Endothelial cell of umbilical vein (primary cell): ENCODE measurements around the gene COQ9. TPM values are rescaled to one million over a fixed set of nuclear protein-coding genes. Genes with fewer than 3 reads are reported as not detected.

ENCODE experiments used
- BruUV-seq: library from RNA; stranded (reverse); fragments of 400-500 nt; replicated peaks from 2 replicates; lab custom pipeline; 2021; lab: Mats Ljungman, UMichigan
- CTCF ChIA-PET: fragments of 300-600, 350-600 bp; sonication (Branson Sonifier 250); formaldehyde crosslinking; loops from one replicate; lab custom pipeline; 2021; ENCODE audit warnings: antibody characterized with exemption, inconsistent platforms; lab: Charles Lee
- POLR2A ChIA-PET: fragments of 300-600, 350-600 bp; sonication (Branson Sonifier 250); formaldehyde crosslinking; loops from one replicate; lab custom pipeline; 2021; ENCODE audit warnings: antibody characterized with exemption, inconsistent platforms; lab: Charles Lee
- DNase-seq: peaks from one replicate; pipeline ENCODE4 v3.0.0-alpha.2; 2011; ENCODE audit warnings: low read depth, low spot score
- FAIRE-seq: peaks from 2 replicates; lab custom pipeline; 2011; peaks lifted over from hg19 to GRCh38; lab: Jason Lieb, UNC
- H2AFZ ChIP-seq: 2 replicates; pipeline ENCODE4 v1.6.0; 2012; ENCODE audit warnings: low read depth, low read length, control low read depth, inconsistent platforms
- H3K27ac ChIP-seq: 2 replicates; pipeline ENCODE4 v1.5.1; 2011; ENCODE audit warnings: low read depth, mild to moderate bottlenecking, control low read depth, low read length, moderate library complexity; ENCODE audit not compliant: insufficient read depth
- H3K27me3 ChIP-seq, 2 experiments: 2 replicates each; pipeline versions ENCODE4 v1.6.0 to v1.6.1; 2011; ENCODE audit warnings: low read length in 2 of 2, mixed read lengths in 1 of 2; ENCODE audit not compliant: control insufficient read depth in 2 of 2, insufficient read depth in 2 of 2
- H3K36me3 ChIP-seq, 2 experiments: 2 replicates in 1 of 2; 3 replicates in 1 of 2; pipeline ENCODE4 v1.5.1; 2011; ENCODE audit warnings: low read length in 2 of 2, mild to moderate bottlenecking in 1 of 2, moderate library complexity in 1 of 2; ENCODE audit not compliant: control insufficient read depth in 2 of 2, insufficient read depth in 2 of 2; ENCODE audit errors: extremely low read depth in 1 of 2
- H3K4me1 ChIP-seq: 3 replicates; pipeline ENCODE4 v1.5.1; 2011; ENCODE audit warnings: mild to moderate bottlenecking, low read length; ENCODE audit not compliant: control insufficient read depth, insufficient read depth; ENCODE audit errors: extremely low read depth
- H3K4me2 ChIP-seq: 2 replicates; pipeline ENCODE4 v1.6.1; 2011; ENCODE audit warnings: low read length, control low read depth, mixed read lengths; ENCODE audit not compliant: insufficient read depth
- H3K4me3 ChIP-seq, 3 experiments: fragments of 200-600 bp in 1 of 3; sonication (generic), shearing (Covaris generic) in 1 of 3; replicated peaks in 1 of 3; 2 replicates each; pipeline ENCODE4 v1.5.1; 2011 to 2016; ENCODE audit warnings: control low read depth in 3 of 3, low read length in 3 of 3, mild to moderate bottlenecking in 2 of 3, inconsistent platforms in 1 of 3, low read depth in 1 of 3, moderate library complexity in 1 of 3; ENCODE audit not compliant: insufficient read depth in 1 of 3
- H3K79me2 ChIP-seq: 2 replicates; pipeline ENCODE4 v1.6.0; 2012; ENCODE audit warnings: low read length, inconsistent platforms; ENCODE audit not compliant: control insufficient read depth, insufficient read depth
- H3K9ac ChIP-seq: replicated peaks from 2 replicates; pipeline ENCODE3; 2011; ENCODE audit warnings: low read length, control low read depth; ENCODE audit not compliant: insufficient read depth; ENCODE audit errors: extremely low read depth
- H3K9me1 ChIP-seq: replicated peaks from 3 replicates; pipeline ENCODE4 v1.6.0; 2011; ENCODE audit warnings: mild to moderate bottlenecking, low read length; ENCODE audit not compliant: control insufficient read depth, insufficient read depth; ENCODE audit errors: extremely low read depth
- H3K9me3 ChIP-seq: replicated peaks from 2 replicates; pipeline ENCODE4 v1.5.1; 2012; ENCODE audit warnings: low read length, inconsistent platforms; ENCODE audit not compliant: control insufficient read depth, insufficient read depth
- H4K20me1 ChIP-seq: replicated peaks from 2 replicates; pipeline ENCODE3; 2011; ENCODE audit warnings: mild to moderate bottlenecking, low read length; ENCODE audit not compliant: control insufficient read depth, insufficient read depth; ENCODE audit errors: extremely low read depth
- EZH2 ChIP-seq: IDR thresholded peaks from 2 replicates; pipeline ENCODE4 v1.6.1; 2012; ENCODE audit warnings: borderline replicate concordance, low read depth, mild to moderate bottlenecking, moderate library complexity, low read length, inconsistent platforms; ENCODE audit not compliant: severe bottlenecking
- FOS ChIP-seq: IDR thresholded peaks from 2 replicates; pipeline ENCODE4 v1.6.1; 2011; ENCODE audit warnings: mild to moderate bottlenecking, low read length, moderate library complexity, borderline replicate concordance; ENCODE audit not compliant: insufficient read depth
- GATA2 ChIP-seq: IDR thresholded peaks from 2 replicates; pipeline ENCODE4 v1.7.0; 2011; ENCODE audit warnings: low read depth, mild to moderate bottlenecking, moderate library complexity, mixed read lengths, low read length; ENCODE audit not compliant: insufficient read length, insufficient read depth
- JUN ChIP-seq: IDR thresholded peaks from 2 replicates; pipeline ENCODE4 v1.6.1; 2011; ENCODE audit warnings: borderline replicate concordance, low read depth; ENCODE audit not compliant: insufficient read length, insufficient read depth
- MYC ChIP-seq: IDR thresholded peaks from one replicate; pipeline ENCODE4 v1.6.1; 2011; ENCODE audit warnings: mild to moderate bottlenecking, low read depth, low read length
- POLR2A ChIP-seq: IDR thresholded peaks from 2 replicates; pipeline ENCODE4 v1.6.1; 2012; ENCODE audit warnings: low read depth, mild to moderate bottlenecking, control low read depth, low read length
- POLR2AphosphoS5 ChIP-seq: IDR thresholded peaks from 2 replicates; pipeline ENCODE4 v1.6.1; 2012; ENCODE audit warnings: low read depth, mild to moderate bottlenecking, control low read depth, low read length, moderate library complexity; ENCODE audit not compliant: insufficient read depth
- dilution Hi-C: fragments of 300-500 bp; cut with MboI; formaldehyde crosslinking; loops from one replicate; pipeline ENCODE4 v1.15.0; 2019; ENCODE audit warnings: low sequenced_read_pairs; ENCODE audit not compliant: extremely low pct_ligation_motif_present
- intact Hi-C: fragments of 100-400 bp; cut with micrococcal nuclease; formaldehyde crosslinking; loops from one replicate; pipeline ENCODE4 v1.10.0; 2022
- polyA plus RNA-seq, 4 experiments: library from polyadenylated mRNA; depleted of rRNA in 3 of 4; stranded (reverse) in 3 of 4; unstranded in 1 of 4; fragments of >200 nt; gene quantifications; 2 replicates each; pipeline versions ENCODE4 v1.2.1 to v1.2.3, GENCODE V29; 2011 to 2012; ENCODE audit warnings: missing spikeins in 1 of 4
- total RNA-seq: library from RNA; stranded (reverse); gene quantifications from 2 replicates; pipeline ENCODE4 v1.2.3, GENCODE V29; 2021
- TF ChIP-seq, protein P1 (sequence below), 2 donors: IDR thresholded peaks; 1 replicate in 1 of 2; 2 replicates in 1 of 2; pipeline ENCODE4 v1.5.1; 2011; ENCODE audit warnings: low read length in 2 of 2, mild to moderate bottlenecking in 2 of 2, moderate library complexity in 2 of 2, control low read depth in 1 of 2, inconsistent platforms in 1 of 2, low read depth in 1 of 2; ENCODE audit not compliant: insufficient read depth in 1 of 2; ENCODE audit errors: extremely low read depth in 1 of 2
- TF ChIP-seq, protein P2 (sequence below): IDR thresholded peaks from 2 replicates; pipeline ENCODE4 v1.6.1; 2011; ENCODE audit not compliant: insufficient read depth, insufficient read length

The COQ9 gene
- total and polyA plus RNA-seq, 2 donors (not counting 3 experiments of a cell fraction or from before 2014, with no cell fraction given): 42.5 to 78.3 TPM

DNA sequence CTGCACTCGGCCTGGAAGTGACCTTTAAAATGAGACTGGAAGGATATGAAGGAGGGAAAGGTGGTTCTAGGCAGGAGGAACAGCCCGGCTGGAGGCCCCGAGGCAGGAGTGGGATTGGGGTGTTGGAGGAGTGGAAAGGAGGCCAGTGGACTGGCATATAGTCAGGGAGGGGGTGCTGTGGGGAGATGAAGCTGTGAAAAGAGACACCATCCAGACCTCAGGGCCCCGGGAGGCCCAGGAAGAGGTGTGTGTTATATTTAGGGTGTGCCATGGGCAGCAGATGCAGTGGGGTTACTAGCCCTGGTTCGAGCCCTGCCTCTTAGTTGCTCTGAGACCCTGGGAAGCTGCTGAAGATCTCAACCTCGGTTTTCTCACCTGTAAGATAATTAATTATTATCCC is 57.9 kb downstream of the COQ9 start:
- no peaks in the 10 kb centered on the region for H3K9me3 ChIP-seq
- no peak overlapping the region for H3K4me2 ChIP-seq
- ChIA-PET POLR2A (no interaction called here), CTCF (interaction anchor here (1.1 to 2.3 kb wide), 3 partner anchors 13 to 43 kb away, joined by 3 to 7 read pairs (median 3); partner anchors contain the start of gene POLR2C)
- H4K20me1 ChIP-seq: no peaks in the 10 kb centered on the region
- no TSS peak for BruUV-seq
- TF ChIP-seq GATA2: no peak
- TF ChIP-seq FOS: no peak
- TF ChIP-seq JUN: no peak
- TF ChIP-seq, protein P1, sequence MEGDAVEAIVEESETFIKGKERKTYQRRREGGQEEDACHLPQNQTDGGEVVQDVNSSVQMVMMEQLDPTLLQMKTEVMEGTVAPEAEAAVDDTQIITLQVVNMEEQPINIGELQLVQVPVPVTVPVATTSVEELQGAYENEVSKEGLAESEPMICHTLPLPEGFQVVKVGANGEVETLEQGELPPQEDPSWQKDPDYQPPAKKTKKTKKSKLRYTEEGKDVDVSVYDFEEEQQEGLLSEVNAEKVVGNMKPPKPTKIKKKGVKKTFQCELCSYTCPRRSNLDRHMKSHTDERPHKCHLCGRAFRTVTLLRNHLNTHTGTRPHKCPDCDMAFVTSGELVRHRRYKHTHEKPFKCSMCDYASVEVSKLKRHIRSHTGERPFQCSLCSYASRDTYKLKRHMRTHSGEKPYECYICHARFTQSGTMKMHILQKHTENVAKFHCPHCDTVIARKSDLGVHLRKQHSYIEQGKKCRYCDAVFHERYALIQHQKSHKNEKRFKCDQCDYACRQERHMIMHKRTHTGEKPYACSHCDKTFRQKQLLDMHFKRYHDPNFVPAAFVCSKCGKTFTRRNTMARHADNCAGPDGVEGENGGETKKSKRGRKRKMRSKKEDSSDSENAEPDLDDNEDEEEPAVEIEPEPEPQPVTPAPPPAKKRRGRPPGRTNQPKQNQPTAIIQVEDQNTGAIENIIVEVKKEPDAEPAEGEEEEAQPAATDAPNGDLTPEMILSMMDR (IDR thresholded peaks at IDR 0.05; ENCODE audit: extremely low read depth in 1 of 2, insufficient read depth in 1 of 2, low read depth in 1 of 2, low read length in 2 of 2): no peak
- no peak for TF ChIP-seq POLR2AphosphoS5
- TF ChIP-seq POLR2A: no peak
- TF ChIP-seq, protein P2, sequence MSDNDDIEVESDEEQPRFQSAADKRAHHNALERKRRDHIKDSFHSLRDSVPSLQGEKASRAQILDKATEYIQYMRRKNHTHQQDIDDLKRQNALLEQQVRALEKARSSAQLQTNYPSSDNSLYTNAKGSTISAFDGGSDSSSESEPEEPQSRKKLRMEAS: no peak
- no peak for TF ChIP-seq EZH2
- TF ChIP-seq MYC: no peak
- no peak overlapping the region for H3K4me3 ChIP-seq
- H3K4me1 ChIP-seq: no peaks in the 10 kb centered on the region
- no peak overlapping the region for H3K9ac ChIP-seq
- no peak overlapping the region for H3K27ac ChIP-seq
- no peaks in the 10 kb centered on the region for H3K36me3 ChIP-seq
- DNase-seq (no peak), FAIRE-seq (no peak)
- no peaks in the 10 kb centered on the region for H3K9me1 ChIP-seq
- peaks cover 0 to 8% of the 10 kb centered on the region in 2 experiments for H3K27me3 ChIP-seq
- no peaks in the 10 kb centered on the region for H3K79me2 ChIP-seq
- no peak overlapping the region for H2AFZ ChIP-seq
- dilution Hi-C loops (no loop called here), intact Hi-C loops (no loop called here)
